Hair follicular keratinocyte (primary cell): ENCODE data around the gene EFNA3. TPM values are rescaled to one million over a fixed set of nuclear protein-coding genes. Genes with fewer than 3 reads are reported as not detected.

Experiments
- total RNA-seq: library from RNA; depleted of rRNA; stranded (reverse); fragments of >200 nt; gene quantifications from 2 replicates; pipeline ENCODE4 v1.2.3, GENCODE V29; 2015

Gene EFNA3
- 2.9 and 3.2 TPM in 2 replicates for total RNA-seq

GRCh38 chr1:155078469-155079209 is at the start of gene EFNA3:
EFNA3 (plus strand) TSS chr1:155078837; CDS start chr1:155078942, 105 bp downstream.

GRCh38 chr1:155033524-155033923 is 45.1 kb upstream of the EFNA3 start, which contains the start of the genes DCST1 and DCST2:
DCST1 (plus strand) TSS chr1:155033824; CDS start chr1:155034037, 213 bp downstream.
DCST2 (minus strand) TSS chr1:155033781; CDS start chr1:155033701, 80 bp downstream.

GRCh38 chr1:155050560-155051341 is 27.9 kb upstream of the EFNA3 start, which contains the start of gene ADAM15:
ADAM15 (plus strand) TSS chr1:155051316; CDS start chr1:155051387, 71 bp downstream.

GRCh38 chr1:155063550-155064110 is 15.0 kb upstream of the EFNA3 start, which contains the start of gene EFNA4:
EFNA4 (plus strand) TSS chr1:155063740; CDS start chr1:155063824, 84 bp downstream.

GRCh38 chr1:155127105-155127966 is 48.7 kb downstream of the EFNA3 start, which contains the start of gene EFNA1:
EFNA1 (plus strand) TSS chr1:155127876; CDS start chr1:155127978, 102 bp downstream.

GRCh38 chr1:155135415-155136028 is 56.9 kb downstream of the EFNA3 start, which contains the start of gene SLC50A1:
SLC50A1 (plus strand) TSS chr1:155135852; CDS start chr1:155135912, 60 bp downstream.

Other genes with a start within 250 kb of the EFNA3 start
- not detected in 2 replicates for gene KCNN3, start 208.6 kb upstream of the EFNA3 start, total RNA-seq
- 11.7 and 13.8 TPM in 2 replicates for gene PMVK, start 142.1 kb upstream of the EFNA3 start, total RNA-seq
- 15.5 and 30.2 TPM in 2 replicates for gene PBXIP1, start 122.7 kb upstream of the EFNA3 start, total RNA-seq
- gene PYGO2, start 117.1 kb upstream of the EFNA3 start, total RNA-seq: 16.6 and 19.7 TPM in 2 replicates
- 263 and 414 TPM in 2 replicates for gene SHC1, start 108.1 kb upstream of the EFNA3 start, total RNA-seq
- 140 and 300 TPM in 2 replicates for gene CKS1B, start 104.2 kb upstream of the EFNA3 start, total RNA-seq
- gene FLAD1, start 95.5 kb upstream of the EFNA3 start, total RNA-seq: 45.4 and 46.1 TPM in 2 replicates
- gene LENEP, start 85.3 kb upstream of the EFNA3 start, total RNA-seq: not detected in 2 replicates
- 32.5 and 43.8 TPM in 2 replicates for gene ZBTB7B, start 76.0 kb upstream of the EFNA3 start, total RNA-seq
- not detected in 2 replicates for gene DCST2, start 45.1 kb upstream of the EFNA3 start, total RNA-seq
- not detected in 2 replicates for gene DCST1, start 45.0 kb upstream of the EFNA3 start, total RNA-seq
- gene ADAM15, start 27.5 kb upstream of the EFNA3 start, total RNA-seq: 207 and 264 TPM in 2 replicates
- 10.7 and 14.4 TPM in 2 replicates for gene EFNA4, start 15.1 kb upstream of the EFNA3 start, total RNA-seq
- gene EFNA1, start 49.0 kb downstream of the EFNA3 start, total RNA-seq: 22.1 and 25.9 TPM in 2 replicates
- gene SLC50A1, start 57.0 kb downstream of the EFNA3 start, total RNA-seq: 57.0 and 57.2 TPM in 2 replicates
- gene DPM3, start 61.7 kb downstream of the EFNA3 start, total RNA-seq: 35.5 and 59.5 TPM in 2 replicates
- gene KRTCAP2, start 94.5 kb downstream of the EFNA3 start, total RNA-seq: 118 and 192 TPM in 2 replicates
- 3.0 and 3.2 TPM in 2 replicates for gene TRIM46, start 95.0 kb downstream of the EFNA3 start, total RNA-seq
- gene THBS3, start 129.1 kb downstream of the EFNA3 start, total RNA-seq: 5.4 and 15.6 TPM in 2 replicates
- gene MTX1, start 129.9 kb downstream of the EFNA3 start, total RNA-seq: 97.6 and 103 TPM in 2 replicates
- 17.5 and 18.4 TPM in 2 replicates for gene ENTREP3, start 176.6 kb downstream of the EFNA3 start, total RNA-seq
- 72.9 and 75.6 TPM in 2 replicates for gene SCAMP3, start 183.5 kb downstream of the EFNA3 start, total RNA-seq
- gene CLK2, start 194.7 kb downstream of the EFNA3 start, total RNA-seq: 14.2 and 16.9 TPM in 2 replicates
- 0.38 and 0.55 TPM in 2 replicates for gene HCN3, start 198.6 kb downstream of the EFNA3 start, total RNA-seq
- 0.72 and 1.9 TPM in 2 replicates for gene PKLR, start 222.6 kb downstream of the EFNA3 start, total RNA-seq
- 696 and 705 TPM in 2 replicates for gene FDPS, start 230.0 kb downstream of the EFNA3 start, total RNA-seq
- gene RUSC1, start 242.1 kb downstream of the EFNA3 start, total RNA-seq: 35.8 and 47.1 TPM in 2 replicates